NCI-H2196 (cell line): ENCODE measurements around the gene CACNG6.
"Not testable (repeated sequence)": the region's sequence is repeated elsewhere in the genome, so short reads cannot be mapped to it uniquely, and the experiment has no call there.

Experiments
- DNase-seq: peaks from one replicate; lab custom pipeline; 2025; ENCODE audit not compliant: unreplicated experiment; lab: John Stamatoyannopoulos, UW

Gene CACNG6

GRCh38 chr19:53999694-54000093 is 8.3 kb downstream of the CACNG6 start:
- no peak for DNase-seq

- no peak for DNase-seq
Measured at GRCh38 chr19:54001496-54001895, 10.1 kb downstream of the CACNG6 start.

- no peak for DNase-seq
Measured at GRCh38 chr19:54002495-54003315, 11.3 kb downstream of the CACNG6 start.

GRCh38 chr19:54009440-54009839 is 18.0 kb downstream of the CACNG6 start:
- DNase-seq: no peak

- DNase-seq: no peak
Measured at GRCh38 chr19:54010474-54010873, 19.0 kb downstream of the CACNG6 start.

GRCh38 chr19:54011507-54012211 is 20.2 kb downstream of the CACNG6 start:
- no peak for DNase-seq

- no peak for DNase-seq
Measured at GRCh38 chr19:54013866-54014265, 22.4 kb downstream of the CACNG6 start.

- DNase-seq: no peak
Measured at GRCh38 chr19:54014920-54015560, 23.6 kb downstream of the CACNG6 start.

GRCh38 chr19:54017261-54017660 is 25.8 kb downstream of the CACNG6 start:
- DNase-seq: no peak

- DNase-seq: no peak
Measured at GRCh38 chr19:54021363-54021762, 29.9 kb downstream of the CACNG6 start.

- no peak for DNase-seq
Measured at GRCh38 chr19:54021932-54022331, 30.5 kb downstream of the CACNG6 start.

- DNase-seq: no peak
Measured at GRCh38 chr19:54023191-54023590, 31.8 kb downstream of the CACNG6 start.

- no peak for DNase-seq
Measured at GRCh38 chr19:54024660-54025059, 33.2 kb downstream of the CACNG6 start.

GRCh38 chr19:54026656-54027055 is 35.2 kb downstream of the CACNG6 start:
- no peak for DNase-seq

GRCh38 chr19:54029301-54029700 is 37.9 kb downstream of the CACNG6 start:
- no peak for DNase-seq

GRCh38 chr19:54029930-54030490 is 38.6 kb downstream of the CACNG6 start:
- peak; percentile 61 for DNase-seq

- DNase-seq: no peak
Measured at GRCh38 chr19:54030895-54031586, 39.6 kb downstream of the CACNG6 start.

- no peak for DNase-seq
Measured at GRCh38 chr19:54035215-54036178, 44.1 kb downstream of the CACNG6 start.

- not testable (repeated sequence) for DNase-seq
Measured at GRCh38 chr19:54036542-54036941, 45.1 kb downstream of the CACNG6 start.

- DNase-seq: no peak
Measured at GRCh38 chr19:54040003-54040402, 48.6 kb downstream of the CACNG6 start.
